ENCODE data around the gene MCTP1.
"Not testable (repeated sequence)": the region's sequence is repeated elsewhere in the genome, so short reads cannot be mapped to it uniquely, and the experiment has no call there.

MCTP1 gene

GRCh38 chr5:95152131-95152530 lies 132.8 kb downstream of the MCTP1 start:
- Histone ChIP-seq H3K27ac (ENCODE audit: insufficient read depth in 1 of 2, low read depth in 1 of 2, low read length in 2 of 2, poor library complexity in 1 of 2, severe bottlenecking in 2 of 2) (no peak overlapping the region), H3K4me3 (ENCODE audit: control insufficient read depth in 1 of 7, extremely low read depth in 1 of 7, insufficient read depth in 4 of 7, low read depth in 2 of 7, low read length in 6 of 7) (no peak overlapping the region), H3K27me3 (replicated peaks in 2 of 5; ENCODE audit: control insufficient read depth in 4 of 5, insufficient read depth in 5 of 5, low read length in 4 of 5) (no peaks in the 10 kb centered on the region), H3K36me3 (ENCODE audit: control insufficient read depth in 4 of 4, insufficient read depth in 4 of 4, low read length in 3 of 4) (no peaks in the 10 kb centered on the region), H3K9me3 (ENCODE audit: control extremely low read depth in 1 of 5, control insufficient read depth in 4 of 5, insufficient read depth in 2 of 5, low read depth in 1 of 5, low read length in 4 of 5) (peaks cover 0 to 16% (median 10%) of the 10 kb centered on the region in 5 experiments), H3K4me1 (ENCODE audit: control extremely low read depth in 1 of 4, control insufficient read depth in 4 of 4, insufficient read depth in 4 of 4, low read length in 3 of 4) (no peaks in the 10 kb centered on the region)
- no CpG with 5 or more reads among the region's 1 CpG for WGBS (ENCODE audit: insufficient coverage)
- POLR2A ChIA-PET, result no interaction called here
- CTCF ChIA-PET, result interaction anchor here (1.0 to 1.1 kb wide), 2 partner anchors 11 to 13 kb away, joined by 3 to 4 read pairs; no protein-coding TSS in a partner anchor
- DNase-seq, result no peak

DNA sequence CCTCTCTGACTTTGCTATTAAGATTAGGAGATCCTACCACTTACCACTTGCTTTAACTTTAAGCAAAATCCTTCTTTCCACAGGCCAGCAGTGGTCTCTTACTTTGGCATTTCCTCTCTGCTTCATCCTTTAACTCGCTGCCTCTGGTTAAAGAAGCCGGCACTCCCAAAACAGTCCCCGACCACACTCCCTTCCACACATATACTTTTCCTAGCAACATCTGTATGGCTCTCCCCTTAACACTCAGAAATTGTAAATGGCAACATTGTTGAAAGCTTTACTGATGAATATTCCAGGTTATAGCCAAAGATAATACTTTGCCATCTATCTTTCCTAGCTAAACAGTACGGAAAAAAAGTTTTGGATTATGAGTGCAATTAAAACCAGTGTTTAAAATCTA lies 133.2 kb downstream of the MCTP1 start:
- CTCF ChIA-PET, result interaction anchor here (1.0 to 1.1 kb wide), 2 partner anchors 11 to 14 kb away, joined by 3 to 4 read pairs; no protein-coding TSS in a partner anchor
- Histone ChIP-seq H3K36me3 (ENCODE audit: control insufficient read depth in 4 of 4, insufficient read depth in 4 of 4, low read length in 3 of 4) (no peaks in the 10 kb centered on the region), H3K4me3 (ENCODE audit: control insufficient read depth in 1 of 7, extremely low read depth in 1 of 7, insufficient read depth in 4 of 7, low read depth in 2 of 7, low read length in 6 of 7) (no peak overlapping the region), H3K9me3 (ENCODE audit: control extremely low read depth in 1 of 5, control insufficient read depth in 4 of 5, insufficient read depth in 2 of 5, low read depth in 1 of 5, low read length in 4 of 5) (peaks cover 0 to 18% (median 10%) of the 10 kb centered on the region in 5 experiments), H3K4me1 (ENCODE audit: control extremely low read depth in 1 of 4, control insufficient read depth in 4 of 4, insufficient read depth in 4 of 4, low read length in 3 of 4) (no peaks in the 10 kb centered on the region), H3K27ac (ENCODE audit: insufficient read depth in 1 of 2, low read depth in 1 of 2, low read length in 2 of 2, poor library complexity in 1 of 2, severe bottlenecking in 2 of 2) (no peak overlapping the region), H3K27me3 (replicated peaks in 2 of 5; ENCODE audit: control insufficient read depth in 4 of 5, insufficient read depth in 5 of 5, low read length in 4 of 5) (no peaks in the 10 kb centered on the region)
- POLR2A ChIA-PET, result no interaction called here
- DNase-seq, result no peak
- 83% methylated on average over 1 of the region's 4 CpGs for WGBS (ENCODE audit: insufficient coverage)

DNA sequence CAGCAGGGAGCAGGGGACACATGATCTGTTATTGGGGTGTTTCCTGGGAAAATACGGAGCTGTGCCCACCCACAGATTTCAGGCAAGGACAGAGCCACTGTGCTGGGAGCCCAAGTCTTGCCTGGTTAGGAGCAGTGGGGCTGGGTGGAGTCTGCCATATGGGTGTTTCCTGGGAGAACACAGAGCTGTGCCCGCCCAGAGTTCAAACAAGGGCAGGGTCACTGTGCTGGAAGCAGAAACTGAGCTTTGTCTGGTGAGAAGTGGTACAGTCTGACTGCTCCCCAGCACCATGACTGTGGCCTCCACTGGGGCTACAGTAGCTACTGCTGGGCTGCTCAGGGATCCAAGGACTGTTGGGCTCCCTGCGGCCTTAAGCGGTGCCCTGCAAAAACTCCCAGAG lies 135.5 kb downstream of the MCTP1 start:
- ChIA-PET POLR2A (interaction anchor here (0.6 kb wide), 1 partner anchor 318 kb away, joined by 3 read pairs; no protein-coding TSS in a partner anchor), CTCF (interaction anchor here (1.2 kb wide), 1 partner anchor 27 kb away, joined by 3 read pairs; no protein-coding TSS in a partner anchor)
- Histone ChIP-seq H3K4me3 (ENCODE audit: control insufficient read depth in 1 of 7, extremely low read depth in 1 of 7, insufficient read depth in 4 of 7, low read depth in 2 of 7, low read length in 6 of 7) (no peak overlapping the region), H3K9me3 (ENCODE audit: control extremely low read depth in 1 of 5, control insufficient read depth in 4 of 5, insufficient read depth in 2 of 5, low read depth in 1 of 5, low read length in 4 of 5) (peaks cover 0 to 25% (median 10%) of the 10 kb centered on the region in 5 experiments), H3K27me3 (replicated peaks in 2 of 5; ENCODE audit: control insufficient read depth in 4 of 5, insufficient read depth in 5 of 5, low read length in 4 of 5) (no peaks in the 10 kb centered on the region), H3K36me3 (ENCODE audit: control insufficient read depth in 4 of 4, insufficient read depth in 4 of 4, low read length in 3 of 4) (no peaks in the 10 kb centered on the region), H3K27ac (ENCODE audit: insufficient read depth in 1 of 2, low read depth in 1 of 2, low read length in 2 of 2, poor library complexity in 1 of 2, severe bottlenecking in 2 of 2) (no peak overlapping the region), H3K4me1 (ENCODE audit: control extremely low read depth in 1 of 4, control insufficient read depth in 4 of 4, insufficient read depth in 4 of 4, low read length in 3 of 4) (no peaks in the 10 kb centered on the region)
- 90% methylated on average over 4 of the region's 4 CpGs for WGBS (ENCODE audit: insufficient coverage)
- DNase-seq, result no peak

DNA sequence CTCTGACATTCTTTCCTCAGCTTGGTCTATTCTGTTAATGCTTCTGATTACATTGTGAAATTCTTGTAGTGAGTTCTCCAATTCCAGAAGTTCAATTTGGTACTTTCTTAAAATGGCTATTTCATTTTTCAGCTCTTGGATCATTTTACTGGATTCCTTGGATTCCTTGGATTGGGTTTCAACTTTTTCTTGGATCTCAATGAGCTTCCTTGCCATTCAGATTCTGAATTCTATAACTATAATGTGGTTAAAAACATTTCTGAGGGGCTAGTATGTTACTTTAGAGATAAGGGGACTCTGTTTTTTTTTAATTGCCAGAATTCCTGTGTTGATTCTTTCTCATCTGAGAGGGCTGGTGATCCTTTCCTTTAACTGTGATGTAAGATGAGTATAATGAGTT lies 136.4 kb downstream of the MCTP1 start:
- H3K9me3 ChIP-seq (ENCODE audit: control extremely low read depth in 1 of 5, control insufficient read depth in 4 of 5, insufficient read depth in 2 of 5, low read depth in 1 of 5, low read length in 4 of 5), result peaks cover 0 to 25% (median 10%) of the 10 kb centered on the region in 5 experiments
- no peak for DNase-seq
- no peaks in the 10 kb centered on the region for H3K4me1 ChIP-seq (ENCODE audit: control extremely low read depth in 1 of 4, control insufficient read depth in 4 of 4, insufficient read depth in 4 of 4, low read length in 3 of 4)
- no peak overlapping the region for H3K4me3 ChIP-seq (ENCODE audit: control insufficient read depth in 1 of 7, extremely low read depth in 1 of 7, insufficient read depth in 4 of 7, low read depth in 2 of 7, low read length in 6 of 7)
- H3K27me3 ChIP-seq (replicated peaks in 2 of 5; ENCODE audit: control insufficient read depth in 4 of 5, insufficient read depth in 5 of 5, low read length in 4 of 5), result no peaks in the 10 kb centered on the region
- H3K36me3 ChIP-seq (ENCODE audit: control insufficient read depth in 4 of 4, insufficient read depth in 4 of 4, low read length in 3 of 4), result no peaks in the 10 kb centered on the region
- H3K27ac ChIP-seq (ENCODE audit: insufficient read depth in 1 of 2, low read depth in 1 of 2, low read length in 2 of 2, poor library complexity in 1 of 2, severe bottlenecking in 2 of 2), result no peak overlapping the region
- ChIA-PET POLR2A (no interaction called here), CTCF (interaction anchor here (1.2 kb wide), 1 partner anchor 28 kb away, joined by 3 read pairs; no protein-coding TSS in a partner anchor)

- H3K4me1 ChIP-seq (ENCODE audit: control extremely low read depth in 1 of 4, control insufficient read depth in 4 of 4, insufficient read depth in 4 of 4, low read length in 3 of 4); H3K27me3 ChIP-seq (replicated peaks in 2 of 5; ENCODE audit: control insufficient read depth in 4 of 5, insufficient read depth in 5 of 5, low read length in 4 of 5); CTCF ChIA-PET: not testable (repeated sequence)
Measured at GRCh38 chr5:95143858-95144257, 141.0 kb downstream of the MCTP1 start.

DNA sequence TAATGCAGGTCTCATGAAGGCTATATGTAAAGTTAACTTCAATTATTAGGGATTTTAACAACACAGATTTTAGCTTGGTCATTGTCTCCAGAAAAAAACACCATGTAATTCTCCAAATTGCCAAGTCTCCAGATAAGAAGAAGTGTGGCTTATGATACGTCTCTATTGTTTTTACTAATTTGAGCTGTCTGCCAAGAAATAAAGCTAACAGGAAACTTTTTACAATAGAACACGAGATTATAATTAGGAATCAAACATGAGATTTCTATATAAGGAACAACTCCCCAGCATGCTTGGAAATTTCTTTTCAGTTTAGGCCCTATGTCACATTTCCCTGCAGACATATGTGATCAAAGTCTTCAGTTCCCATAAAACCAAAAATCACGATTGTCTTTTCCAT lies 142.7 kb downstream of the MCTP1 start:
- POLR2A ChIA-PET, result no interaction called here
- H3K4me1 ChIP-seq (ENCODE audit: control extremely low read depth in 1 of 4, control insufficient read depth in 4 of 4, insufficient read depth in 4 of 4, low read length in 3 of 4), result no peaks in the 10 kb centered on the region
- H3K4me3 ChIP-seq (ENCODE audit: control insufficient read depth in 1 of 7, extremely low read depth in 1 of 7, insufficient read depth in 4 of 7, low read depth in 2 of 7, low read length in 6 of 7), result no peak overlapping the region
- CTCF ChIA-PET, result interaction anchor here (0.7 kb wide), 1 partner anchor 15 kb away, joined by 3 read pairs; no protein-coding TSS in a partner anchor
- H3K9me3 ChIP-seq (ENCODE audit: control extremely low read depth in 1 of 5, control insufficient read depth in 4 of 5, insufficient read depth in 2 of 5, low read depth in 1 of 5, low read length in 4 of 5), result peaks cover 0 to 9% (median 0%) of the 10 kb centered on the region in 5 experiments
- DNase-seq, result no peak
- H3K36me3 ChIP-seq (ENCODE audit: control insufficient read depth in 4 of 4, insufficient read depth in 4 of 4, low read length in 3 of 4), result no peaks in the 10 kb centered on the region
- no peaks in the 10 kb centered on the region for H3K27me3 ChIP-seq (replicated peaks in 2 of 5; ENCODE audit: control insufficient read depth in 4 of 5, insufficient read depth in 5 of 5, low read length in 4 of 5)
- WGBS (ENCODE audit: insufficient coverage), result no CpG with 5 or more reads among the region's 3 CpGs
- no peak overlapping the region for H3K27ac ChIP-seq (ENCODE audit: insufficient read depth in 1 of 2, low read depth in 1 of 2, low read length in 2 of 2, poor library complexity in 1 of 2, severe bottlenecking in 2 of 2)

More at GRCh38 chr5:95143858-95144257, 141.0 kb downstream of the MCTP1 start:
- H3K9me3 ChIP-seq (ENCODE audit: control extremely low read depth in 1 of 5, control insufficient read depth in 4 of 5, insufficient read depth in 2 of 5, low read depth in 1 of 5, low read length in 4 of 5), result peaks cover 0 to 21% (median 6%) of the 10 kb centered on the region in 5 experiments
- H3K27ac ChIP-seq (ENCODE audit: insufficient read depth in 1 of 2, low read depth in 1 of 2, low read length in 2 of 2, poor library complexity in 1 of 2, severe bottlenecking in 2 of 2); H3K36me3 ChIP-seq (ENCODE audit: control insufficient read depth in 4 of 4, insufficient read depth in 4 of 4, low read length in 3 of 4); H3K4me3 ChIP-seq (ENCODE audit: control insufficient read depth in 1 of 7, extremely low read depth in 1 of 7, insufficient read depth in 4 of 7, low read depth in 2 of 7, low read length in 6 of 7); POLR2A ChIA-PET; DNase-seq: not testable (repeated sequence)
- no CpG with 5 or more reads among the region's 2 CpGs for WGBS (ENCODE audit: insufficient coverage)

GRCh38 chr5:95141141-95141540 lies 143.8 kb downstream of the MCTP1 start:
- H3K27ac ChIP-seq (ENCODE audit: insufficient read depth in 1 of 2, low read depth in 1 of 2, low read length in 2 of 2, poor library complexity in 1 of 2, severe bottlenecking in 2 of 2), result no peak overlapping the region
- WGBS (ENCODE audit: insufficient coverage), result 90% methylated on average over 2 of the region's 3 CpGs
- CTCF ChIA-PET, result interaction anchor here (1.5 kb wide), 1 partner anchor 10 kb away, joined by 4 read pairs; no protein-coding TSS in a partner anchor
- H3K4me3 ChIP-seq (ENCODE audit: control insufficient read depth in 1 of 7, extremely low read depth in 1 of 7, insufficient read depth in 4 of 7, low read depth in 2 of 7, low read length in 6 of 7), result no peak overlapping the region
- no peaks in the 10 kb centered on the region for H3K36me3 ChIP-seq (ENCODE audit: control insufficient read depth in 4 of 4, insufficient read depth in 4 of 4, low read length in 3 of 4)
- peaks cover 0 to 5% (median 0%) of the 10 kb centered on the region in 5 experiments for H3K9me3 ChIP-seq (ENCODE audit: control extremely low read depth in 1 of 5, control insufficient read depth in 4 of 5, insufficient read depth in 2 of 5, low read depth in 1 of 5, low read length in 4 of 5)
- no peaks in the 10 kb centered on the region for H3K4me1 ChIP-seq (ENCODE audit: control extremely low read depth in 1 of 4, control insufficient read depth in 4 of 4, insufficient read depth in 4 of 4, low read length in 3 of 4)
- no peak for DNase-seq
- POLR2A ChIA-PET, result no interaction called here
- no peaks in the 10 kb centered on the region for H3K27me3 ChIP-seq (replicated peaks in 2 of 5; ENCODE audit: control insufficient read depth in 4 of 5, insufficient read depth in 5 of 5, low read length in 4 of 5)
